Upper lobe of right lung (tissue), 1 donor: ENCODE data around the gene CFAP73. TPM values are rescaled to one million over a fixed set of nuclear protein-coding genes. Genes with fewer than 3 reads are reported as not detected.

Experiments
- ATAC-seq: fragments of 200-7000 bp; cut with Tn5 transposase; one replicate; pipeline ENCODE4 v1.9.1; 2020; ENCODE audit warnings: mild to moderate bottlenecking, moderate library complexity
- DNase-seq: peaks from one replicate; pipeline ENCODE4 v3.0.0-alpha.2; 2020
- H3K27ac ChIP-seq: fragments of 200-600 bp; one replicate; pipeline ENCODE4 v1.8.0; 2022
- H3K27me3 ChIP-seq: fragments of 200-600 bp; one replicate; pipeline ENCODE4 v1.8.0; 2022; ENCODE audit warnings: mild to moderate bottlenecking
- H3K36me3 ChIP-seq: fragments of 200-600 bp; one replicate; pipeline ENCODE4 v1.8.0; 2022
- H3K4me1 ChIP-seq: fragments of 200-600 bp; one replicate; pipeline ENCODE4 v1.8.0; 2022
- H3K4me3 ChIP-seq: fragments of 200-600 bp; one replicate; pipeline ENCODE4 v1.8.0; 2022; ENCODE audit warnings: mild to moderate bottlenecking
- H3K9me3 ChIP-seq: fragments of 200-600 bp; one replicate; pipeline ENCODE4 v1.8.0; 2022
- intact Hi-C: fragments of 100-400 bp; cut with DNase I; formaldehyde crosslinking; loops from one replicate; pipeline ENCODE4 v1.11.0; 2022
- total RNA-seq: library from RNA; stranded (reverse); fragmentation: NEBNext Ultra II Directional; extraction: Animal tissue kit (Norgen Biotek cat#: 25700); gene quantifications from one replicate; pipeline ENCODE4 v1.2.1, GENCODE V29; 2021
- TF ChIP-seq, protein P1 (sequence below): fragments of 200-600 bp; IDR thresholded peaks from one replicate; pipeline ENCODE4 v1.8.0; 2022; ENCODE audit warnings: antibody characterized with exemption
- donor health status: DM: no; HTN: yes; CAD: no; lungs with severe emphysema.

The CFAP73 gene
- total RNA-seq, 1 donor from 2014 or later, result not detected

DNA sequence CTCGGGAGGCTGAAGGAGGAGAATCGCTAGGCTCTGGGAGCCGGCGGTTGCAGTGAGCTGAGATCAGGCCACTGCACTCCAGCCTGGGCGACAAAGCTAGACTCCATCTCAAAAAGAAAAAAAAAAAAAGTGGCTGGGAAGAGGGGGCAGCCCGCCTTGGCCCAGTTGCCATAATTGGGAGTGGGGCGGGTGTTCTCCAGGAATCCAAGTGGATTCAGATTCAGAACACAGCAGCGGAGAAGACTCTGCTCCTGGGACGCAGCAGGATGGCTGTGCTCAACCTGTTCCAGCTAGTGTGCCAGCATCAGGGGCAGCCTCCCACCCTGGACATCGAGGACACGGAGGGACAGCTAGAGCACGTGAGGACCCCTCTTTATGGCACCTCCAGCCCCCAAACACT, 5.5 kb downstream of the CFAP73 start:
- intact Hi-C loops, result no loop called here
- H3K36me3 ChIP-seq, result peaks cover 28% of the 10 kb centered on the region
- no peak for ATAC-seq
- peaks cover 58% of the 10 kb centered on the region for H3K27me3 ChIP-seq
- H3K4me1 ChIP-seq, result peaks cover 11% of the 10 kb centered on the region
- no peak overlapping the region for H3K4me3 ChIP-seq
- H3K27ac ChIP-seq, result no peak overlapping the region
- H3K9me3 ChIP-seq, result no peaks in the 10 kb centered on the region
- DNase-seq, result no peak
- TF ChIP-seq, protein P1, sequence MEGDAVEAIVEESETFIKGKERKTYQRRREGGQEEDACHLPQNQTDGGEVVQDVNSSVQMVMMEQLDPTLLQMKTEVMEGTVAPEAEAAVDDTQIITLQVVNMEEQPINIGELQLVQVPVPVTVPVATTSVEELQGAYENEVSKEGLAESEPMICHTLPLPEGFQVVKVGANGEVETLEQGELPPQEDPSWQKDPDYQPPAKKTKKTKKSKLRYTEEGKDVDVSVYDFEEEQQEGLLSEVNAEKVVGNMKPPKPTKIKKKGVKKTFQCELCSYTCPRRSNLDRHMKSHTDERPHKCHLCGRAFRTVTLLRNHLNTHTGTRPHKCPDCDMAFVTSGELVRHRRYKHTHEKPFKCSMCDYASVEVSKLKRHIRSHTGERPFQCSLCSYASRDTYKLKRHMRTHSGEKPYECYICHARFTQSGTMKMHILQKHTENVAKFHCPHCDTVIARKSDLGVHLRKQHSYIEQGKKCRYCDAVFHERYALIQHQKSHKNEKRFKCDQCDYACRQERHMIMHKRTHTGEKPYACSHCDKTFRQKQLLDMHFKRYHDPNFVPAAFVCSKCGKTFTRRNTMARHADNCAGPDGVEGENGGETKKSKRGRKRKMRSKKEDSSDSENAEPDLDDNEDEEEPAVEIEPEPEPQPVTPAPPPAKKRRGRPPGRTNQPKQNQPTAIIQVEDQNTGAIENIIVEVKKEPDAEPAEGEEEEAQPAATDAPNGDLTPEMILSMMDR, result no peak

DNA sequence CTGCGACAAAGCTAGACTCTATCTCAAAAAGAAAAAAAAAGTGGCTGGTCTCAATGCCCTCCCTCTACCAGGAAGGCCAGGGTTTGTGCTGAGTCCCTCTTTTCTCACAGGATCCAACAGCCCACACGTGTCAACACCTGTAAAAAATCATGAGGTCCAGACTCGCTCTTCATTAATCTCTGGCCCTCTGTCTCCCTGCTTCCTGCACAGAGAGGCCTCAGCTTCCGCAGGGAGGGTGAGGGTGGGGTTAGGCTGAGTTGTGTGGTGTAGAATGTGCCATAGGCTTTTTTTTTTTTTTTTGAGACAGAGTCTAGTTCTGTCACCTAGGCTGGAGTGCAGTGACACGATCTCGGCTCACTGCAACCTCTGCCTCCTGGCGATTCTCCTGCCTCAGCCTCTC, 6.1 kb downstream of the CFAP73 start:
- H3K27me3 ChIP-seq, result peaks cover 52% of the 10 kb centered on the region
- H3K4me1 ChIP-seq, result peaks cover 11% of the 10 kb centered on the region
- TF ChIP-seq, protein P1, result no peak
- H3K27ac ChIP-seq, result no peak overlapping the region
- H3K9me3 ChIP-seq, result no peaks in the 10 kb centered on the region
- DNase-seq (no peak), ATAC-seq (no peak)
- peaks cover 34% of the 10 kb centered on the region for H3K36me3 ChIP-seq
- no peak overlapping the region for H3K4me3 ChIP-seq
- intact Hi-C loops, result no loop called here

DNA sequence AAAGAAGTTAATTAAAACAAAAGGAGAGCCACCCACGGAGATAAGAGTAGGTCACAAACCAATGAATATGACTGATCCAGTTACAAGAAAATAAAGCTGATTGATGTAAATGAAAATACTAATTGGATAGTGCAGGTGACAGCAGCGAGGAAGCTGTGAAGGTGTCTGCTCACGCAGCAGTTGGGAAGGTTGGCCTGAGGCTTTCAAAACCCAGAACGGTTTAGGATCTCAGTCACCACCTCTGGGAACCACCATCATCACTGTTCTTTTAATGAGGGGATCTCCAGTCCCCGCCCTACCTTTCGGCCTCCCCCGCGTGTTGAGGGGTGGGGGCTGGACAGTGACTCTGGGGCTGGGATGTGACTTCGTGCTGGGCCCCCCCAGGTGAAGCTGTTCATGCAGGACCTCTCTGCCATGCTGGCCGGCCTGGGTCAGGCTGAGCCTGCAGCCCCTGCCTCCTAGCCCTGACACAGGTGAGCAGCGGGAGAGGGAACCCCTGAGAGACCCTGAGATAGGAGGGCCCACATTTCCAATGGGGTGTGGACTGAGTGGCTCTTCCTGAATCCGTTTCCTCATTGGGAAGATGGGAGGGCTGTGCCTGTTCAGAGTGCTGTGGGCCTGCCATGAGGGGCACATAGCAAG, 7.8 kb downstream of the CFAP73 start:
- intact Hi-C loops, result no loop called here

DNA sequence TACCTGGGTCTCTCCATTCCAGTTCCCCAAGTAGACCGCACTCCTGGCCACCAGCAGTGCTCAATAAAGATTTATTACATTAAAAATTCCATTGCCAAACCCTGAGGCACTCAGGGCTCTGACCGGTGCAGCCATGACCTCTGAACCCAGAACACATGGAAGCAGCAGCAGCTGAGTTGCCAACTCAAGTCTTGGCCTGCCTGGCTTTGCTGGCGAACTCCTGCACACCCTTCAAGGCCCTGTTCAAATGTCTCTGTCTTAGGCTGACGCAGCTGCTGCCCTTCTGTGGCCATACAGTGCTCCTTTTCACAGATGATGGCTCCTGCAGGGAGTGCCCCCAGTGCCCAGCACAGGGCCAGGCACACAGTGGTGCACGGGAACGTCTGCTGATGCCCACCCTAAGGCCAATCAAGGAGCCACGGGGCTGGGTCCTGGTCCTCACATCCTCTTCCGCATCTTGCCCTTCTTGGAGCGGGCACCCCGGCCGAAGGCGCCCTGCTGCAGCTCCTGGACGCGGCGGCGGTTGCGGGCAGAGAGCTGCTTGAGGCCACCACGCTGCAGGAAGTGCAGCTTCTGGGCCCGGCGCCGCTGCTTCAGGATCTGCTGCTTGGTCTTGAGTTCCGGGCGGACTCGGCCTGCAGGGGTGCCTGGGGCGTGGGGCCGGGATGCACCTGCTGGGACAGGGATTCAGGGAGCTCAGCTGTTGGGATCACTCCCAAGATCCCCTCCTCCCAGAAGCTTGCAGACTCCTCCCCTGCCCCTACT, 9.1 kb downstream of the CFAP73 start:
- no peak for DNase-seq
- intact Hi-C loops, result no loop called here
- no peak overlapping the region for H3K4me3 ChIP-seq
- TF ChIP-seq, protein P1, result no peak
- no peaks in the 10 kb centered on the region for H3K9me3 ChIP-seq
- peaks cover 6% of the 10 kb centered on the region for H3K4me1 ChIP-seq
- H3K27me3 ChIP-seq, result peaks cover 25% of the 10 kb centered on the region
- no peak for ATAC-seq
- peaks cover 62% of the 10 kb centered on the region for H3K36me3 ChIP-seq
- no peak overlapping the region for H3K27ac ChIP-seq

More for the DNA sequence above, 7.8 kb downstream of the CFAP73 start:
- H3K36me3 ChIP-seq, result peaks cover 49% of the 10 kb centered on the region
- H3K27me3 ChIP-seq, result peaks cover 35% of the 10 kb centered on the region
- H3K9me3 ChIP-seq, result no peaks in the 10 kb centered on the region
- H3K4me1 ChIP-seq, result peaks cover 11% of the 10 kb centered on the region
- no peak overlapping the region for H3K27ac ChIP-seq
- DNase-seq, result no peak
- TF ChIP-seq, protein P1, result no peak
- no peak for ATAC-seq
- no peak overlapping the region for H3K4me3 ChIP-seq

DNA sequence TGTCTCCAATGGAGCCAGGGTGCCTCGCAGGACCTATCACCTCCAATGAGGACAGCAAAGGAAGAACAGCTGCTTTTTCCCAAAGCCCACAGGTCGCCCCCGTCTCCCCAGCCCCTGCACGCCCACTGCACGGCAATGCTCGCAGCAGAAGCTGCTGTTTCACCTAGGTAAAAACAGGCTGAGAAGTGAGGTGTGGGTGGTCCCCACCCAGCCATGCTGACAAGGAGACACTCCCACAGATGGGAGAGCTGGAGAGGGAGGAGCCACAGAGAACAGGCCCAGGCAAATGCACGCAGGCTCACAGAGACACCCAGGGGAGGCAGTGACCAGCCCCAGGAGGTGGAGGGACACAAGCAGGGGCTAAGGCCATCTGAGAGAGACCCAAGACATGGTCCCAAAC, 10.4 kb downstream of the CFAP73 start:
- no peak overlapping the region for H3K27ac ChIP-seq
- peaks cover 75% of the 10 kb centered on the region for H3K36me3 ChIP-seq
- ATAC-seq (no peak), DNase-seq (no peak)
- H3K4me1 ChIP-seq, result no peaks in the 10 kb centered on the region
- TF ChIP-seq, protein P1, result no peak
- H3K4me3 ChIP-seq, result no peak overlapping the region
- intact Hi-C loops, result no loop called here
- no peaks in the 10 kb centered on the region for H3K9me3 ChIP-seq
- H3K27me3 ChIP-seq, result peaks cover 11% of the 10 kb centered on the region
